Measurements from ENCODE around the gene ELMOD3.
"Not testable (repeated sequence)": the region's sequence is repeated elsewhere in the genome, so short reads cannot be mapped to it uniquely, and the experiment has no call there.

Gene ELMOD3

GRCh38 chr2:85413592-85414420, 59.2 kb downstream of the ELMOD3 start:
- in situ Hi-C loops (cut with MboI; ENCODE audit: low pct_unique_long_range_greater_than_20kb, low sequenced_read_pairs, unreplicated experiment): no loop called here
- DNase-seq (ENCODE audit: low spot score): no peak
- TF ChIP-seq CTCF (IDR thresholded peaks at IDR 0.05; ENCODE audit: extremely low read depth, insufficient read depth, missing control alignments): no peak

GRCh38 chr2:85414421-85414759, 59.8 kb downstream of the ELMOD3 start:
- in situ Hi-C loops (cut with MboI; ENCODE audit: low pct_unique_long_range_greater_than_20kb, low sequenced_read_pairs, unreplicated experiment); DNase-seq (ENCODE audit: low spot score): not testable (repeated sequence)

- in situ Hi-C loops (cut with MboI; ENCODE audit: low pct_unique_long_range_greater_than_20kb, low sequenced_read_pairs, unreplicated experiment): no loop called here
- DNase-seq (ENCODE audit: low spot score): no peak
- no peak for TF ChIP-seq CTCF (IDR thresholded peaks at IDR 0.05; ENCODE audit: extremely low read depth, insufficient read depth, missing control alignments)
Observed at GRCh38 chr2:85414761-85415553, 60.4 kb downstream of the ELMOD3 start.

- TF ChIP-seq CTCF (IDR thresholded peaks at IDR 0.05; ENCODE audit: extremely low read depth, insufficient read depth, missing control alignments): no peak
- in situ Hi-C loops (cut with MboI; ENCODE audit: low pct_unique_long_range_greater_than_20kb, low sequenced_read_pairs, unreplicated experiment): no loop called here
Observed at GRCh38 chr2:85415980-85416650, 61.5 kb downstream of the ELMOD3 start.

GRCh38 chr2:85418132-85419008, 63.8 kb downstream of the ELMOD3 start, which contains the start of gene SH2D6:
SH2D6 (plus strand) TSS chr2:85418714; CDS start chr2:85429466, 10,752 bp downstream.
- TF ChIP-seq CTCF (IDR thresholded peaks at IDR 0.05; ENCODE audit: extremely low read depth, insufficient read depth, missing control alignments): no peak
- in situ Hi-C loops (cut with MboI; ENCODE audit: low pct_unique_long_range_greater_than_20kb, low sequenced_read_pairs, unreplicated experiment): no loop called here
- DNase-seq (ENCODE audit: low spot score): peak; percentile 91

More at GRCh38 chr2:85415980-85416650, 61.5 kb downstream of the ELMOD3 start:
- DNase-seq (ENCODE audit: low spot score): no peak

- in situ Hi-C loops (cut with MboI; ENCODE audit: low pct_unique_long_range_greater_than_20kb, low sequenced_read_pairs, unreplicated experiment): no loop called here
- no peak for TF ChIP-seq CTCF (IDR thresholded peaks at IDR 0.05; ENCODE audit: extremely low read depth, insufficient read depth, missing control alignments)
- no peak for DNase-seq (ENCODE audit: low spot score)
Observed at GRCh38 chr2:85419009-85419675, 64.6 kb downstream of the ELMOD3 start.

All from GM13977 (cell line).